C4-2B (cell line): ENCODE measurements around the gene TRHDE.

Source experiments
- H3K27ac ChIP-seq: fragments of 450-650 bp; 2 replicates; pipeline ENCODE4 v1.5.1; 2017
- CTCF ChIP-seq: fragments of 450-650 bp; conservative IDR thresholded peaks from 2 replicates; pipeline ENCODE4 v1.5.1; 2017; ENCODE audit warnings: mild to moderate bottlenecking
- ZFX ChIP-seq: fragments of 450-650 bp; IDR thresholded peaks from 2 replicates; pipeline ENCODE4 v1.6.1; 2017

The TRHDE gene

DNA sequence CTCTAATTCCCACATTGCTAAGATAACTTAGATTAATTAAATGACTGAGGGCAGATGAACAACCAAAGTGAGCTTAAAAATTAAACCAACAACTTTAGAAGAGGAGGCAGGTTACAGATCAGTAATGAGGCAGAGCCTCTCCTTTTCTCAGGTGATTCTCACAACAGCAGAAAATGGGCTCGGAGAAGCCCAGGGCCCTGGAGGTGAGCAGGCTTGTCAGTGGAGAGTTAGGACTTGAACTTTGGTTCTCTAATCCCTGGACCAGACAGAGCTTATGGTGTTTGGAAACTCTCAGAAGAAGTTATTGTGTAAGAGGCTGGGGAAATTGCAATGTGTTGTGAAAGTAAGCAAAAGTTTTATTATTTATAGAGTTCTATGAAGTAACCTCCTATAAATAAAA is 2.8 kb downstream of the TRHDE start:
- H3K27ac ChIP-seq = no peak overlapping the region
- no peak for TF ChIP-seq CTCF
- TF ChIP-seq ZFX = no peak

DNA sequence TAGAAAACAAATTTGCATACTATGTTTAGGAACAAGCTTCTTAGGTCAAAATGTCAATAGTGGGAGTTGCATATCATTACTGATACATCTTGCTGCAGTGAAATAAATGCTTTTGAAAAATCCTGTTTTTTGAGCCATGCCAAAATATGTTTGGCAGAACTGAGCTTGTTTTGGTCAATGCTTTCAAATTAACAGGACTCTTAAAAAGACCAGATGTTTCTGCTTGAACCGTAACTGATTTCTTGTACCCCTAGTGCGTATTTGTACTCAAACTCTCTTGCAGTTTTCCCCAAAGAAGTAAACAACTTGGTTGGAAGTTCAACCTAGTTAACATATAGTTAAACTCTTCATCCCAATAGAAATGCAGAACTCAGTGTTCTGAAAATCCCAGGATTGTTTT is 3.4 kb downstream of the TRHDE start:
- TF ChIP-seq CTCF (no peak), ZFX (no peak)
- H3K27ac ChIP-seq = no peak overlapping the region

- H3K27ac ChIP-seq = no peak overlapping the region
- TF ChIP-seq ZFX (no peak), CTCF (no peak)
Measured at GRCh38 chr12:72276181-72276805, 4.1 kb downstream of the TRHDE start.

DNA sequence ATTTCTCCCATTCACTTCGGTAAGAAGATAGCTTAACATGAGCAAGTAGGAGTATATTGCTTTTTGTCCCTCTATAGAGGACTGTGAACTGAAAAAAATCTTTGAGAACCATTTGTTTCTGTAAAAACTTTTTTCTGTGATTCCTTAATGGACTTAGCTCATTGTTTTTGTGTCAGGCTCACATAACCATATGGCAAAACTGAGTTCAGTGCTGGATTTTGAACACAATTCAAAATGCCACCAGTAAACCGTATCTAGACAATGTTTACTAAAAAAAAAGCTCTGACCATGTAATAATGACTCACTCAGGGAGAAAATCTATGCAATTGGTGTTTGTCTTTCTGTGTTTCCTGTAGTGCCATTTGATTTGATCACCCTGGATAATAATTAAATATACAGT is 5.2 kb downstream of the TRHDE start:
- TF ChIP-seq CTCF (no peak), ZFX (no peak)
- no peak overlapping the region for H3K27ac ChIP-seq

- TF ChIP-seq ZFX (no peak), CTCF (no peak)
- H3K27ac ChIP-seq = no peak overlapping the region
Measured at GRCh38 chr12:72278894-72279293, 6.7 kb downstream of the TRHDE start.

DNA sequence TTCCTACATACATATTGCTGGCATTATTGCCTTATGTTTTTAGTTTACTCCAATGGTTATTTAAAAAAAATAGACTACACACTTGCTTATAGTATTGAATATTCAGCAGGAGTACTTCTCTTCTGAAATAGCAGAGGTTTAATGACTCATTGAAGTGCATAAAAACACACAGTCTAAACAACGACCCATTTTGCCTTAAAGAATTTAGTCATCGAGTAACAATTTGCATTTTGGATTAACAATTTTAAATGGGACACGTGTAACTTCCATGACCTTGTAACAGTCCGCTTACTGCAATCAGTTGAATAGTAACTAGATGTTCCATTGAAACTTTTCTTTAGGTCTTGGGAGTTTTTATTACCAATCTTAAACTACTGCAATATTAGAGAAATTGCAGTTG is 9.0 kb downstream of the TRHDE start:
- TF ChIP-seq CTCF (no peak), ZFX (no peak)
- no peak overlapping the region for H3K27ac ChIP-seq

- TF ChIP-seq CTCF = peak; percentile 66
- TF ChIP-seq ZFX = no peak
- no peak overlapping the region for H3K27ac ChIP-seq
Measured at GRCh38 chr12:72282721-72283120, 10.6 kb downstream of the TRHDE start.
